Testis (tissue), 5 donors: ENCODE measurements around the gene OR6C68. TPM values are rescaled to one million over a fixed set of nuclear protein-coding genes. Genes with fewer than 3 reads are reported as not detected.
"Not testable (repeated sequence)": the region's sequence is repeated elsewhere in the genome, so short reads cannot be mapped to it uniquely, and the experiment has no call there.

Source experiments
- DNase-seq: peaks from one replicate; pipeline ENCODE4 v3.0.0-alpha.2; 2019
- H3K27ac ChIP-seq, 2 donors: fragments of 200-600 bp; sonication (generic); one replicate each; pipeline ENCODE4 v1.5.1; 2019
- H3K27me3 ChIP-seq: fragments of 200-600 bp; sonication (generic); one replicate; pipeline ENCODE4 v1.5.1; 2019
- H3K36me3 ChIP-seq: fragments of 200-600 bp; sonication (generic); one replicate; pipeline ENCODE4 v1.5.1; 2017; ENCODE audit warnings: low read depth; ENCODE audit errors: missing control alignments
- H3K4me1 ChIP-seq: fragments of 200-600 bp; sonication (generic); one replicate; pipeline ENCODE4 v1.5.1; 2019
- H3K4me3 ChIP-seq, 2 donors: fragments of 200-600 bp; sonication (generic); one replicate each; pipeline ENCODE4 v1.5.1; 2017 to 2019
- H3K9me3 ChIP-seq: fragments of 200-600 bp; sonication (generic); one replicate; pipeline ENCODE4 v1.5.1; 2017
- CTCF ChIP-seq, 3 experiments: fragments of 450-650 bp in 2 of 3; fragments of 200-600 bp in 1 of 3; sonication (generic) in 1 of 3; IDR thresholded peaks; one replicate each; pipeline ENCODE4 v1.5.1; 2016 to 2019; ENCODE audit warnings: antibody characterized with exemption in 3 of 3, mild to moderate bottlenecking in 2 of 3, moderate library complexity in 1 of 3
- POLR2A ChIP-seq: fragments of 450-650 bp; IDR thresholded peaks from one replicate; pipeline ENCODE4 v1.6.1; 2017; ENCODE audit warnings: antibody characterized with exemption, mild to moderate bottlenecking, moderate library complexity
- WGBS, 2 donors: methylation state at CpG; one replicate each; pipeline ENCODE4 v1.1.5; 2018; 5-methylcytosine and 5-hydroxymethylcytosine counted together
- intact Hi-C: fragments of 100-400 bp; cut with DNase I; formaldehyde crosslinking; loops from one replicate; pipeline ENCODE4 v1.15.1; 2023; ENCODE audit warnings: low total_unique reads
- long read RNA-seq, 2 donors: transcript quantifications; one replicate each; lab custom pipeline, GENCODE V29; 2026
- polyA plus RNA-seq: library from polyadenylated mRNA; stranded (reverse); fragments of 350-450 nt; fragmentation: Illumina TruSeq; extraction: RNeasy Lipid Tissue Mini Kit (QIAGEN cat#74804); gene quantifications from one replicate; pipeline ENCODE4 v1.2.3, GENCODE V29; 2014; ENCODE audit warnings: low read depth, low replicate concordance; ENCODE audit not compliant: insufficient read depth
- total RNA-seq, 2 donors: library from RNA; depleted of rRNA; stranded (reverse); fragments of >200 nt; gene quantifications; one replicate each; pipeline ENCODE4 v1.2.3, GENCODE V29; 2016

The OR6C68 gene
- total RNA-seq (not detected), polyA plus RNA-seq (not detected)
- long read RNA-seq, donor 1: 0 reads
- long read RNA-seq, donor 2: 0 reads

GRCh38 chr12:55492078-55492477 is at the start of gene OR6C68:
OR6C68 (plus strand) TSS chr12:55492378; CDS start chr12:55492378, 0 bp downstream.
- Histone ChIP-seq H3K27me3 (no peaks in the 10 kb centered on the region), H3K4me3 (no peak within 1 kb of the TSS), H3K36me3 (no peaks in the 10 kb centered on the region), H3K27ac (no peak within 1 kb of the TSS), H3K4me1 (peaks cover 5% of the 10 kb centered on the region), H3K9me3 (no peaks in the 10 kb centered on the region)
- no peak for TF ChIP-seq CTCF (IDR thresholded peaks at IDR 0.05)
- TF ChIP-seq POLR2A: no peak
- 75 to 77% methylated on average over 2 of the region's 2 CpGs for WGBS, 2 donors
- DNase-seq: no peak
- intact Hi-C loops: no loop called here

GRCh38 chr12:55443776-55444175 is 48.4 kb upstream of the OR6C68 start, which contains the start of gene OR6C2:
OR6C2 (plus strand) TSS chr12:55444076; CDS start chr12:55452214, 8,138 bp downstream.
- H3K27me3 ChIP-seq: no peaks in the 10 kb centered on the region

GRCh38 chr12:55445357-55445756 is 46.8 kb upstream of the OR6C68 start:
- Histone ChIP-seq H3K36me3 (no peaks in the 10 kb centered on the region), H3K4me3 (no peak overlapping the region), H3K27ac (no peak overlapping the region), H3K27me3 (no peaks in the 10 kb centered on the region), H3K9me3 (no peaks in the 10 kb centered on the region), H3K4me1 (no peaks in the 10 kb centered on the region)
- intact Hi-C loops: no loop called here
- 88 to 93% methylated on average over 1 of the region's 1 CpG for WGBS, 2 donors
- TF ChIP-seq POLR2A (no peak), CTCF (IDR thresholded peaks at IDR 0.05) (no peak)
- DNase-seq: no peak

More at GRCh38 chr12:55443776-55444175, 48.4 kb upstream of the OR6C68 start, which contains the start of gene OR6C2:
- no peaks in the 10 kb centered on the region for H3K36me3 ChIP-seq
- H3K27ac ChIP-seq: no peak within 1 kb of the TSS
- intact Hi-C loops: no loop called here
- DNase-seq: no peak
- H3K9me3 ChIP-seq: no peaks in the 10 kb centered on the region
- no peaks in the 10 kb centered on the region for H3K4me1 ChIP-seq
- H3K4me3 ChIP-seq: no peak within 1 kb of the TSS
- no peak for TF ChIP-seq CTCF (IDR thresholded peaks at IDR 0.05)
- no peak for TF ChIP-seq POLR2A
- 59 to 71% methylated on average over 2 of the region's 2 CpGs for WGBS, 2 donors

GRCh38 chr12:55446326-55446725 is 45.9 kb upstream of the OR6C68 start:
- H3K36me3 ChIP-seq: no peaks in the 10 kb centered on the region
- no peak overlapping the region for H3K27ac ChIP-seq
- intact Hi-C loops: no loop called here
- no peaks in the 10 kb centered on the region for H3K9me3 ChIP-seq
- TF ChIP-seq CTCF (IDR thresholded peaks at IDR 0.05): peak in 1 of 3 experiments; percentile 22
- TF ChIP-seq POLR2A: no peak
- no peaks in the 10 kb centered on the region for H3K4me1 ChIP-seq
- H3K27me3 ChIP-seq: no peaks in the 10 kb centered on the region
- DNase-seq: no peak
- 47 to 69% methylated on average over 5 of the region's 5 CpGs for WGBS, 2 donors
- H3K4me3 ChIP-seq: no peak overlapping the region

- Histone ChIP-seq H3K36me3 (no peaks in the 10 kb centered on the region), H3K27me3 (no peaks in the 10 kb centered on the region), H3K9me3 (no peaks in the 10 kb centered on the region), H3K27ac (no peak overlapping the region), H3K4me3 (no peak overlapping the region), H3K4me1 (no peaks in the 10 kb centered on the region)
- TF ChIP-seq POLR2A (no peak), CTCF (IDR thresholded peaks at IDR 0.05) (no peak)
- intact Hi-C loops: no loop called here
- DNase-seq: no peak
Measured at GRCh38 chr12:55448825-55449224, 43.4 kb upstream of the OR6C68 start.

GRCh38 chr12:55464926-55465325 is 27.3 kb upstream of the OR6C68 start:
- H3K9me3 ChIP-seq, H3K27me3 ChIP-seq, H3K4me1 ChIP-seq, intact Hi-C loops, DNase-seq, H3K27ac ChIP-seq, H3K4me3 ChIP-seq, H3K36me3 ChIP-seq: not testable (repeated sequence)
- 82 to 96% methylated on average over 1 of the region's 1 CpG for WGBS, 2 donors
